Epithelial cell of proximal tubule (primary cell): ENCODE data around the gene POU6F2. TPM values are rescaled to one million over a fixed set of nuclear protein-coding genes. Genes with fewer than 3 reads are reported as not detected.
A peak's percentile ranks its signal among the peaks of the same experiment; 100 is the strongest.

Experiments used
- DNase-seq: peaks from one replicate; pipeline ENCODE4 v3.0.0-alpha.2; 2011; ENCODE audit warnings: low read depth
- H3K4me3 ChIP-seq: 2 replicates; pipeline ENCODE4 v1.5.1; 2011; ENCODE audit warnings: low read depth, mild to moderate bottlenecking, low read length
- CTCF ChIP-seq: conservative IDR thresholded peaks from 2 replicates; pipeline ENCODE4 v1.5.1; 2012; ENCODE audit warnings: low read depth, mild to moderate bottlenecking, low read length
- total RNA-seq: library from RNA; depleted of rRNA; stranded (reverse); fragments of >200 nt; gene quantifications from 2 replicates; pipeline ENCODE4 v1.2.3, GENCODE V29; 2015

POU6F2 gene
- total RNA-seq, 1 donor from 2014 or later, result not detected

GRCh38 chr7:39432807-39433416 is 455.2 kb downstream of the POU6F2 start:
- no peak for TF ChIP-seq CTCF
- no peak overlapping the region for H3K4me3 ChIP-seq
- no peak for DNase-seq

- no peak overlapping the region for H3K4me3 ChIP-seq
- TF ChIP-seq CTCF, result no peak
- no peak for DNase-seq
Measured at GRCh38 chr7:39433550-39433949, 455.8 kb downstream of the POU6F2 start.

GRCh38 chr7:39434012-39434411 is 456.3 kb downstream of the POU6F2 start:
- H3K4me3 ChIP-seq, result no peak overlapping the region
- no peak for TF ChIP-seq CTCF
- DNase-seq, result no peak

- no peak for TF ChIP-seq CTCF
- no peak for DNase-seq
- H3K4me3 ChIP-seq, result no peak overlapping the region
Measured at GRCh38 chr7:39446546-39446945, 468.8 kb downstream of the POU6F2 start.

- no peak for DNase-seq
- no peak for TF ChIP-seq CTCF
- no peak overlapping the region for H3K4me3 ChIP-seq
Measured at GRCh38 chr7:39451901-39452300, 474.2 kb downstream of the POU6F2 start.

- DNase-seq, result peak; percentile 19
- TF ChIP-seq CTCF, result peak; percentile 97
- no peak overlapping the region for H3K4me3 ChIP-seq
Measured at GRCh38 chr7:39453743-39454355, 476.1 kb downstream of the POU6F2 start.
